NOMO-1 (cell line): ENCODE measurements around the gene CDH23.

ENCODE experiments used
- DNase-seq, 2 experiments: peaks; one replicate each; lab custom pipeline; 2025; ENCODE audit not compliant: unreplicated experiment in 2 of 2; lab: John Stamatoyannopoulos, UW

CDH23 gene

DNA sequence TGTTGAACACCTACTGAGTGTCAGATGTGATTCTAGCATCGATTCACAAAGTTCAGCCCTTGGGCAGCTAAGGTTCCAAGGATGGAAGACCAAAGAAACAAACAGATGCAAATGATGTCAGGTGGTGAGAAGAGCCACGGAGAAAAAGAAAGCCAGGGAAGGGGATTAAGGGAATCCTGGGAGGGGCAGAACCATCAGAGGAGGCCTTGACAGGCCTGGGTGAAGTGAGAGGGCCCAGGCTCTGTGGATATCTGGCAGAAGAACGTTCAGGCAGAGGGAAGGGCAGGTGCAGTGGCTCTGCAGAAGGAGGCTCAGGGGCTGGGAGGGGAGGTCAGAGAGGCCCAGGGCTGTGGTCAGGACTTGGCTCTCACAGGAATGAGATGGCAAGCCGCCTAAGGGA is 232.4 kb downstream of the CDH23 start:
- no peak for DNase-seq

- DNase-seq: no peak
Measured at GRCh38 chr10:71630168-71630567, 233.4 kb downstream of the CDH23 start.

DNA sequence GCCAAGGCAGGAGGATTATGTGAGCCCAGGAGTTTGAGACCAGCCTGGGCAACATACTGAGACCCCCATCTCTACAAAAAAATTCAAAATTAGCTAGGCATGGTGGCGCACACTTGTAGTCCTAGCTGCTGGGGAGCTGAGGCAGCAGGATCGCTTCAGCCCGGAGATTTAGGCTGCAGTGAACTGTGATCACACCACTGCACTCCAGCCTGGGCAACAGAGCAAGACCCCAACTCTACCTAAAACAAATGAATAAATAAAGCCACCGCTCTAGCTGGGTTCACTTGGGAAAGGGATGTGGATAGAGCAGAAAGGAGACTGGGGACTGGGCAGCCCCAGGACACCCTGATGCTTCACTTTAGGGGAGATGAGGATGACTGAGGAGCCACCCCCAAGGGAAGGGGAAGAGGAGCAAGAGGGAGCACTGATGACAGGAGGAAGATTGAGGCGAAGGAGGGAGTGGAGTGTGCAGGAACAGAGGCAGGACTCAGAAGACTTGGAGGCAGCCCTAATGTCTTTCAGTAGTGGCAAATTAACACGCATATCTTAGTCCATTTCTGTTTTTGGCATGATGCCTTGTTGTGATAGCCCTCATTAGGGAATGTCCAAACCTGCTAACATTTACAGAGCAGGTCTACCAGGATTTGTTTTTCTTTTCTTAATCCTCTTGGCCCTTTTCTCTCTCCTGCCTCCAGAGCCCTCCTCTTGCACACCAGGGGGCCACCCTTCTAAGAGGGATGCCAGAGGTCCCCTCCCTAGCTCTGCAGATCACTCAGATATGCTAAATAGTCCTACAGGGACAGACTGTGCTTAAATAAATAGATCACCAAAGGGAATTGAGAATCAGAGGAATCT is 234.5 kb downstream of the CDH23 start:
- DNase-seq: no peak

DNA sequence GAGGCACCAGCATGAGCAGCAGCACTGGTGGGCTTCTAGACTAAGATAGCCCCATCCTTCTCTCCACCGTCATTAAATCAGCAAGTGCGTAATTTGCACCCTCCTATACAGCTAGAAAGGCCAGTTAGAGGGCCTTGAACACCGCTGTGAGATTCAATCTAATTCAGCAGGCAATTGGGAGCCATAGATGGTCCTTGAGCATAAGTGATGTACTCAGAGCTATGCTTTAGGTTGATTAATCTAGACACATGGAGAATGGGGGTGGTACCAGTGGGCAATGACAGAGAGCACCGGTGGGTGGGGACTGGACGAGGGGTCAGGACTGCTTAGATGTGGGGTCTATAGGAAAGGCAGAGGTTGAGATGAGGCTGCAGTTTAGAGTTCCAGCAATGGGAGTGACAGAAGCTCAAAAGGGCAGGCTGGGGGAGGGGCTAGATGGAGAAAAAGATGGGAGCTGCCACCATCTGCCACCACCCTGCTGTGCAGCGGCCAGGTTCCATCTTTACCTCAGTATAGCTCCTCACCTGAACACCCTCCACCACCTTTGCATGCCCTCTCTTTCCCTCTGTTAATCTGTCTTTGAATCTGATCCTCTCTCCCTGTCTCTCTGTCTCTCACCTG is 235.6 kb downstream of the CDH23 start:
- DNase-seq: no peak

GRCh38 chr10:71632896-71633600 is 236.3 kb downstream of the CDH23 start:
- no peak for DNase-seq

DNA sequence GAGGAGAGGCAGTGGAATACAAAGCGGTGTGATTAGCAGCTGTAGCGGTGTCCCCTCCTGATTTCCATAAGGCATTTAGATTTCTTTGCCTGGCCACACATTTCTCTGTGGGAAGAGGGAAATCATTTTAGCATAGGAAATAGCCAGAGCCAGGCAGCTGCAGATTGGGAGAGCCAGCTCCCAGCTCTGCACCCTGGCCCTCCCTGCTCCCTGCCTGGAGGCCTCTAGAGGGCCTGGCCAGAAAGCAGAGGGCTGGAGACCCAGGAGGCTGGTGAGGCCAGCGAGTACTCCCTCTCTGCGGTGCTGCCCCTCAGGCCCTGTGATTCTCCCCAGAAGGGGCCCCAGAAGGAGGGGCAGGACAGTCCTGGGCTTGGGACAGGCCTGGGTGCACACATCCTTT is 237.2 kb downstream of the CDH23 start:
- DNase-seq: no peak

- no peak for DNase-seq
Measured at GRCh38 chr10:71634531-71635164, 237.9 kb downstream of the CDH23 start.

- DNase-seq: no peak
Measured at GRCh38 chr10:71635251-71635866, 238.6 kb downstream of the CDH23 start.

DNA sequence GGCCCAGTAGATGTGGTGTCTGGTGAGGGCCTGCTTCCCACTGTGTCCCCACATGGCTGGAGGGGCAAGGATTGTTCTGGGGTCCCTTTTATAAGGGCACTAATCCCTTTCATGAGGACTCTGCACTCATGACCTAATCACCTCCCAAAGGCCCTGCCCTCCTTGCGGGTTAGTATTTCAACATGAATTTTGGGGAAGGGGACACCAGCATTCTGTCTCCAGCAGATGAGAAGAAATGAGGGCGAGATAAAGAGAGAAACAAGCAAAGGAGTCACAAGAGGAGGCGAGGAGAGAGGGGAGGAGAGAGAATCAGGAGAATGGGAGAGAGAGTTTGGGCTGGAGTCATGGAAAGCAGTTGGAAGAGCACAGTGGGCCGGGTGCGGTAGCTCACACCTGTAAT is 239.1 kb downstream of the CDH23 start:
- DNase-seq: no peak

GRCh38 chr10:71636588-71636987 is 239.9 kb downstream of the CDH23 start:
- no peak for DNase-seq

DNA sequence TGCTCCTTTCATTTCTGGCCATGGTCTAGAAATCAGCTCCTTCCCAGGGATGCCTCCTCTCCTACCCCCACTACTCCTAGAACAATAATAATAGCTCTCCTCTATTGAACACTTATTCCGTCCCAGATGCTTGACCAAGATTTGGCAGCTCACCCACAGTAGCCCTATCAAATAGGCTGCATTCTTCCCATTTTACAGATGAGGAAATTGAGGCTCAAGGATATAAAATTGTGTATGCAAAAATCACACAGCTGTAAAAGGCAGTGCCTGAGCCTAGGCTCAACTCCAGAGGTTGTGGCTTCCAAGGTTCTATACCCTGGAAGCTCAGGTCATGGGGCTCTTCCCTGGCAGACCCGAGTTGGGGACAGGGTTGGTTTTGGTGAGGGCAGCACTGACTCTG is 240.6 kb downstream of the CDH23 start:
- DNase-seq: no peak

- peak; percentile 38 to 76 for DNase-seq
Measured at GRCh38 chr10:71638064-71638821, 241.5 kb downstream of the CDH23 start.

- DNase-seq: no peak
Measured at GRCh38 chr10:71638822-71639719, 242.4 kb downstream of the CDH23 start.

GRCh38 chr10:71640607-71641006 is 243.9 kb downstream of the CDH23 start:
- DNase-seq: no peak

GRCh38 chr10:71641449-71641848 is 244.7 kb downstream of the CDH23 start:
- DNase-seq: no peak

DNA sequence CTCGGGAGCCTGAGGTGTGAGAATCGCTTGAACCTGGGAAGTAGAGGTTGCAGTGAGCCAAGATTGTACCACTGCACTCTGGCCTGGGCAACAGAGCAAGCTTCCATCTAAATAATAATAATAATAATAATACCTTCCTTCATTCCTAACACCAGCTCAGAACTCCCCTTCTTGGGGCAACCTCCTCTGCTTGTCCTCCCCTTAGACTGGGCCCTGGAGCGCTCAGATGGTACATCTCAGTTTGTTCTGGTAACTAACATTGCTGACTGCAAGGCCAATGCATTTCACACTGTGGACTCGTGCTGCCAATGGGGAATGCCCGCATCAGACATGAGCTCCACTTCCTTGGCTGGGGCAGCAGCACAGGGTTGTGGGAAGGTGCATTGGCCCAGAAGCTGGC is 245.3 kb downstream of the CDH23 start:
- no peak for DNase-seq

- no peak for DNase-seq
Measured at GRCh38 chr10:71643904-71644303, 247.2 kb downstream of the CDH23 start.

GRCh38 chr10:71644307-71645180 is 247.8 kb downstream of the CDH23 start:
- no peak for DNase-seq
